Mononuclear cell (primary cell): ENCODE measurements around the gene SLIT3. TPM values are rescaled to one million over a fixed set of nuclear protein-coding genes. Genes with fewer than 3 reads are reported as not detected.

Experiments used
- H3K27me3 ChIP-seq: 2 replicates; pipeline ENCODE4 v1.6.0; 2011; ENCODE audit warnings: low read length, control low read depth; ENCODE audit not compliant: insufficient read depth
- H3K4me1 ChIP-seq: 2 replicates; pipeline ENCODE4 v1.5.1; 2011; ENCODE audit warnings: mild to moderate bottlenecking, low read length, control low read depth; ENCODE audit not compliant: insufficient read depth
- H3K4me3 ChIP-seq: 2 replicates; pipeline ENCODE4 v1.5.1; 2011; ENCODE audit warnings: mild to moderate bottlenecking, low read length, moderate library complexity
- H3K9me3 ChIP-seq: 2 replicates; pipeline ENCODE4 v1.5.1; 2011; ENCODE audit warnings: low read depth, mild to moderate bottlenecking, control low read depth, low read length
- total RNA-seq: library from RNA; depleted of rRNA; stranded (reverse); fragments of >200 nt; gene quantifications from one replicate; pipeline ENCODE4 v1.2.3, GENCODE V29; 2012

SLIT3 gene
- total RNA-seq, 1 donor, result 0.10 TPM

GRCh38 chr5:168701641-168702040 lies 599.3 kb downstream of the SLIT3 start:
- no peaks in the 10 kb centered on the region for H3K9me3 ChIP-seq
- H3K27me3 ChIP-seq, result no peaks in the 10 kb centered on the region
- H3K4me1 ChIP-seq, result no peaks in the 10 kb centered on the region
- H3K4me3 ChIP-seq, result no peak overlapping the region

- H3K4me1 ChIP-seq, result no peaks in the 10 kb centered on the region
- no peaks in the 10 kb centered on the region for H3K27me3 ChIP-seq
- no peaks in the 10 kb centered on the region for H3K9me3 ChIP-seq
- H3K4me3 ChIP-seq, result no peak overlapping the region
These were observed 601.9 kb downstream of the SLIT3 start for GRCh38 chr5:168699002-168699401.

GRCh38 chr5:168697034-168697720 lies 603.8 kb downstream of the SLIT3 start:
- Histone ChIP-seq H3K9me3 (no peaks in the 10 kb centered on the region), H3K4me3 (no peak overlapping the region), H3K4me1 (no peaks in the 10 kb centered on the region), H3K27me3 (no peaks in the 10 kb centered on the region)

- H3K27me3 ChIP-seq, result no peaks in the 10 kb centered on the region
- H3K9me3 ChIP-seq, result no peaks in the 10 kb centered on the region
- no peaks in the 10 kb centered on the region for H3K4me1 ChIP-seq
These were observed 604.3 kb downstream of the SLIT3 start for GRCh38 chr5:168696611-168697010.

GRCh38 chr5:168695301-168695835 lies 605.6 kb downstream of the SLIT3 start:
- no peak overlapping the region for H3K4me3 ChIP-seq
- H3K9me3 ChIP-seq, result no peaks in the 10 kb centered on the region
- H3K4me1 ChIP-seq, result no peaks in the 10 kb centered on the region
- H3K27me3 ChIP-seq, result no peaks in the 10 kb centered on the region

More at GRCh38 chr5:168696611-168697010, 604.3 kb downstream of the SLIT3 start:
- H3K4me3 ChIP-seq, result no peak overlapping the region

GRCh38 chr5:168694289-168694688 lies 606.6 kb downstream of the SLIT3 start:
- Histone ChIP-seq H3K9me3 (no peaks in the 10 kb centered on the region), H3K4me3 (no peak overlapping the region), H3K27me3 (no peaks in the 10 kb centered on the region), H3K4me1 (no peaks in the 10 kb centered on the region)

GRCh38 chr5:168693883-168694282 lies 607.1 kb downstream of the SLIT3 start:
- Histone ChIP-seq H3K4me3 (no peak overlapping the region), H3K4me1 (no peaks in the 10 kb centered on the region), H3K9me3 (no peaks in the 10 kb centered on the region), H3K27me3 (no peaks in the 10 kb centered on the region)

- no peaks in the 10 kb centered on the region for H3K4me1 ChIP-seq
- H3K27me3 ChIP-seq, result no peaks in the 10 kb centered on the region
- H3K4me3 ChIP-seq, result no peak overlapping the region
- no peaks in the 10 kb centered on the region for H3K9me3 ChIP-seq
These were observed 607.6 kb downstream of the SLIT3 start for GRCh38 chr5:168693297-168693696.

- H3K4me1 ChIP-seq, result no peaks in the 10 kb centered on the region
- no peaks in the 10 kb centered on the region for H3K27me3 ChIP-seq
- H3K9me3 ChIP-seq, result no peaks in the 10 kb centered on the region
- H3K4me3 ChIP-seq, result no peak overlapping the region
These were observed 609.0 kb downstream of the SLIT3 start for GRCh38 chr5:168691891-168692290.

GRCh38 chr5:168689260-168689659 lies 611.7 kb downstream of the SLIT3 start:
- Histone ChIP-seq H3K4me1 (no peaks in the 10 kb centered on the region), H3K4me3 (no peak overlapping the region), H3K27me3 (no peaks in the 10 kb centered on the region), H3K9me3 (no peaks in the 10 kb centered on the region)

GRCh38 chr5:168686837-168687236 lies 614.1 kb downstream of the SLIT3 start:
- Histone ChIP-seq H3K4me1 (no peaks in the 10 kb centered on the region), H3K4me3 (no peak overlapping the region), H3K9me3 (no peaks in the 10 kb centered on the region), H3K27me3 (no peaks in the 10 kb centered on the region)

- no peak overlapping the region for H3K4me3 ChIP-seq
- H3K9me3 ChIP-seq, result no peaks in the 10 kb centered on the region
- H3K27me3 ChIP-seq, result no peaks in the 10 kb centered on the region
- H3K4me1 ChIP-seq, result no peaks in the 10 kb centered on the region
These were observed 615.4 kb downstream of the SLIT3 start for GRCh38 chr5:168685566-168685965.

GRCh38 chr5:168683927-168684295 lies 617.0 kb downstream of the SLIT3 start:
- H3K27me3 ChIP-seq, result no peaks in the 10 kb centered on the region
- no peaks in the 10 kb centered on the region for H3K9me3 ChIP-seq
- H3K4me1 ChIP-seq, result no peaks in the 10 kb centered on the region
- no peak overlapping the region for H3K4me3 ChIP-seq

- Histone ChIP-seq H3K27me3 (no peaks in the 10 kb centered on the region), H3K4me1 (no peaks in the 10 kb centered on the region), H3K4me3 (no peak overlapping the region), H3K9me3 (no peaks in the 10 kb centered on the region)
These were observed 617.6 kb downstream of the SLIT3 start for GRCh38 chr5:168683247-168683926.

GRCh38 chr5:168681556-168682183 lies 619.3 kb downstream of the SLIT3 start:
- Histone ChIP-seq H3K4me1 (no peaks in the 10 kb centered on the region), H3K9me3 (no peaks in the 10 kb centered on the region), H3K27me3 (no peaks in the 10 kb centered on the region), H3K4me3 (no peak overlapping the region)
